GM18519 (cell line): Measurements from ENCODE around the gene ADGRG3.
"Not testable (repeated sequence)": the region's sequence is repeated elsewhere in the genome, so short reads cannot be mapped to it uniquely, and the experiment has no call there.

Experiments used
- ATAC-seq: cut with Tn5 transposase; IDR thresholded peaks from one replicate; pipeline ENCODE4 v1.9.1; 2021; ENCODE audit warnings: mild to moderate bottlenecking, moderate library complexity; ENCODE audit not compliant: unreplicated experiment, low FRiP score

The ADGRG3 gene

DNA sequence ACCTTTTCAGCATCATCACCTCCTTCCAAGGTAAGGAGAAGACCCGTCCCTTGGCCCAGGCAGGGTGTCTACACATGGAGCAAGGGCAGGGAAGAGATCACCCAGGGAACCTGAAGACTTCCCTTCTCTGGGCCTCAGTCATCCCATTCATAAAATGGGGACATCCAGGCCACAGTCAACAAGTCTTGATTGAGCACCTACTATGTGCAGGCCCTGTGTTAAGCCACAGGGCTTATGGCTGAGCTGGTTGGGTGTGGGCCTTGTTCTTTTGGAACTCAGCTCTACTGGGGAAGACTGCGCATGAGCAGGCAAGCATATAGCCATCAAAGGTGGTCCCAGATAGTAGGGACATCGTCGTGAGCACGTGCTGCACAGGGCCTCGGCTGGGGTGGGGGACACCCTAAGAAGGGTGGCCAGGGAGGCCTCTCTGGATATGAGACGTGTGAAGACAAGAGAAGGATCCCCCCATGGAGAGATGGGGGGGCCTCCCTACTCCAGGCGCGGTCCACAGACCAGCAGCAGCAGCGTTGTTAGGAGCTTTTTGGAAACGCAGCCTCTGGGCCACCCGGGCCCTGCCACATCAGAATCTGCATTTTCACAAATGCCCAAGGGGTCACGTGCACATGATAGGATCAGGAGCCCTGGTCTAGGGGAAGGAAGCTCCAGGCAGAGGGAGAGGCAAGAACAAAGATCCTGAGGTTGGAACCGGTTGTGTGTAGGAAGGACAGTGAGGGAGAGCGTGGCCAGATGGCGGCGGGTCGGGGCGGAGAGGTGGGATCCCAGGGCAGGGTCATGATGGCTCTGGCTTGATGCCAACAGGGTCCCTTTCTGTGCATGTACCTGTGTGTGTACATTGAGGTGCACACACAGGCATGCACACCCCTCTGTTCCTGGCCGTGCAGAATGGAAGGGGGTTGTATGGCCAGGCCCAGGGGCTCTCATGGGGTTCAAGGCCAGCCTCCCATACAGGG, 5.9 kb upstream of the ADGRG3 start:
- ATAC-seq = no peak

- ATAC-seq = no peak
These were observed 4.7 kb upstream of the ADGRG3 start for GRCh38 chr16:57663436-57663835.

GRCh38 chr16:57663917-57664661, 4.0 kb upstream of the ADGRG3 start:
- ATAC-seq = no peak

- no peak for ATAC-seq
These were observed 3.5 kb upstream of the ADGRG3 start for GRCh38 chr16:57664662-57665025.

DNA sequence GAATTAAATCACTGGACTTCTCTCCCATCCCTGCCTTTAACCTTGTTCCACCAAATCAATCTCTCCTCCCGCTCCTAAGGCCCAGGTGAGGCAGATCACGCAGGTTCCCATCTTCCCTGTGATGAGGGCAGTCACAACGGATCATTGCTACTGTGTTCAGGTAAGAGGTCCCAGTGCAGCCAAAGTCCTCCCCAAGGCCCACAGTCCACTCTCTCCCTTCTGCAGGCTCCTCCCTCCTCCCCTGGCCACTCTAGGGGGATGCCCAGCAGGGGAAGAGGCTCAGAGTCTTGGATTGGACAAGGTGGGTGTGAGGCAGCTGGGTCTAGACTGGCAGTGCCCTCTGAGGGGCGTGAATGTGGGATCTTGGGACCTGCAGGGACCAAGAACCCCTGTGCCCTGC, 2.6 kb upstream of the ADGRG3 start:
- ATAC-seq = no peak

DNA sequence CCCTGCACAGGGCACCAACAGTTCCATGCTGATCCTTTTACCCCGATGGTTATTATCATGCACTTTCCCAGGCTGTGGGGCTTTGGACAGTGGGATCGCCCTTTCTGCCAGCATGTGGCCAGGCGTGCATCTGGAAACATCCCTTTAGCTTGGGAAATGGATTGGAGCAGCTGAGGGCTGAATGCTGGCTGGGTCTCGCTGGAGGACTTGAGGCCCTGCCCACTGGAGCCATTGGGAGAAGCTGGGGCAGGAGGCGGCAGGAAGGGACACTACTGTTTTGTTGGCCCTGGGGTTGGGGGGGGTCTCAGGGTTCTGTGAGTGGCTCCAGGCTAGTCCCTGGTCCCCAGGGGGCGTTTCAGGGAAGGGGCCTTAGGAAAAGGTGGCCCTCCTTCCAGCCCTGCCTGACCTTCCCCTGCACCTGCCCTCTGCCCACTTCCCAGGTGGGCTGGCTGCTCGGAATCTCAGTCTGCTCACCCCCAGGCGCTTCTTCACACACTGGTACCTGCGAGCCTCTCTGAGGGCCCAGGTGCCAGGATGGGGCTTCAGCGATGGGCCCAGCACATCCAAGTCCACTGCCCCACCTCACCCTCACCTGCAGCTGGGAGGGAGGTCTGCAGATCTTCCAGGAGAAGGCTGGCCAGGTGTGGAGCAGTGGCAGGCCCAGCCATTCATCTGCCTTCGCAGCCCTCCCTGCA, 1.6 kb upstream of the ADGRG3 start:
- ATAC-seq = no peak

GRCh38 chr16:57667048-57667525, 1.0 kb upstream of the ADGRG3 start:
- ATAC-seq = no peak

DNA sequence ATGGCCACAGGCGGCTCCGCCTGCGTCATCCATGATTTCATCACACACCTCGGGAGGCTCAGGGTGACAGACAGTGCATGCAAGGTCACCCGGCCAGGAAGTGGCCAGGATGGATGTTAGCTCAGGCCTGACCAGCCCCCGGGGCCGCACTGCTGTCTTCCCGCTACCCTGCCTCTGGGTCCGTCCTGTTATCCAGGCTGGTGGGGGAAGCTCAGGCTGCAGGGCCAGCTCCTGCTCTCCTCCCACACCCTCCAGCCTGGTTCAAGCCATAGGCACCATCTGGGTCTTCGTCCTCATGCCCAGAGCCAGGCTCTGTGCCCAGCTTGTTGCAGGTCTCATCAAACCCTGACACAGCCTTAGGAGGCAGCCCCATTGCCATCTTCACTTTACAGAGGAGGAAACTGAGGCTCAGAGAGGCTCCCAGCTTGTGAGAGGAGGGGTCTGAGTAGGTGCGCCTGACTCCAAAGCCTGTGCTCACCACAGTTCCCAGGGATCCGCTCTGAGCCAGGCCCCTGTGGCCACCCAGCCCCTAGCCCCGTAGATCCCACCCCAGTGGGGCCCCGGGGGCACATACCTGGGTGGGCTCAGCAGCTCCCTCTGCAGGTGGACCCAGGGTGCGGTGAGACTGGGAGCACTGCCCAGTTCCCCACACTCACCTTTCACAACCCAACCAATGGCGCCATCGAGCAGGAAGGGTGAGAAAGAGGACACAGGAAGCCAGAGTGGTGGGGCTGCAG, 412 bp upstream of the ADGRG3 start:
- ATAC-seq = no peak

- ATAC-seq = no peak
These were observed 747 bp downstream of the ADGRG3 start for GRCh38 chr16:57668630-57669475.

GRCh38 chr16:57669476-57670162, 1.5 kb downstream of the ADGRG3 start:
- ATAC-seq = no peak

DNA sequence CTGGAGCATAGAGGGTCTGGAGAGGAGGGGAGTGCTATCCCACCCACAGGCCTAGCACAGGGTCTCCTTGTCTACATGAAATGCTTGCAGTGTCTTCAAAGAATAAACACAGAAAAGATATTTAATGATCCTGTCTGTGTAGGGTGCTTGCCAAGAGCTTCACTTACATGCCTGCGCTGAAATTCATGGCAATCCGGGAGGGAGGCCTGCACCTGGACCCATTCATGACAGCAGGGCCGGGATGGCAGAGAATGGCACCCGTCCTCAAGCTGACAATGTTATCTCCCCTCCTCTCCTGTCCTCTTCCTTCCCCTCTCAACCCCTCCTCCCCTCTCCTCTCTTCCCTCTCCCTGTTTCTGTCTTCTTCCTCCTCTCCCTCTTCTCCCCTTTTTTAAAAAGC, 2.1 kb downstream of the ADGRG3 start:
- no peak for ATAC-seq

GRCh38 chr16:57671451-57671850, 3.3 kb downstream of the ADGRG3 start:
- ATAC-seq = not testable (repeated sequence)

GRCh38 chr16:57672416-57672815, 4.3 kb downstream of the ADGRG3 start:
- no peak for ATAC-seq

DNA sequence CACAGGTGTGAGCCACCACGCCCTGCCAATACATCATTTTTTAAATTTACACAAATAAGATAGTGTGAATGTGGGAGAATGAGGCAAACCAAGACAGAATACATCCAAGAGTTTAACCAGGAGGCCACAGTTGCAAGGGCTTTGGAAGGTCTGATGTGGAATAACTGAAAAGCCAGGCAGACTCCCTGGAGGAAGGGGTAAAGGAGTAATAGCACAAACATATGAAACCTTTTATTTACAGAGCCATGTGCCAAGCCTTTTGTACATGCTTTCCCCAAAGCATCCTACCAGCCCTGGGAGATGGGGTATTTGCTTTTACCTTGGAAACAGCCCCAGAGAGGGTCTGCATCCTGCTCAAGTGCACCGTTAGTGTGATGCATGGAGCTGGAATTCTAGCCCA, 4.7 kb downstream of the ADGRG3 start:
- no peak for ATAC-seq

GRCh38 chr16:57675741-57676551, 7.8 kb downstream of the ADGRG3 start:
- no peak for ATAC-seq

DNA sequence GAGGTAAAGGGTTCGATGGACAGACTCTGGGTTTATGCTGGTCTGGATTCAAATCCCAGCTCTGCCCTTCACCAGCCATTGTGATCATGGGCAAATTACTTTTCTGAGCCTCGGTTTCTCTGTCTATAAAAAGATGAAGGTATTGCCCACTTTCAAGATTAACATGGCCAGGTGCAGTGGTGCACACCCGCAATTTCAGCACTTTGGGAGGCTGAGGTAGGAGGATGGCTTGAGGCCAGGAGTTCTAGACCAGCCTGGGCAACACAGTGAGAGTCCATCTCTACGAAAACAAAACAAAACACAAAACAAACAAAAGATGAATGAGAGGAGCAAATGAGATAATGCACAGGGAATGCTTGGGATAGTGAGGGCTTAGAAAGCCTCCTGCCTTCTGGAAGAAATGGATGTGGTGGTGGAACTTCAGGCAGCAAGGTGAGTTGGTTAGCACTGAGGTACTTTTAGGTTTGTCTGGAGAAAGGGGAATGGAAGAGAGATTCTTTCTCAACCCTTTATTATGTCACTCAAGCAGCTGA, 8.5 kb downstream of the ADGRG3 start:
- ATAC-seq = no peak

DNA sequence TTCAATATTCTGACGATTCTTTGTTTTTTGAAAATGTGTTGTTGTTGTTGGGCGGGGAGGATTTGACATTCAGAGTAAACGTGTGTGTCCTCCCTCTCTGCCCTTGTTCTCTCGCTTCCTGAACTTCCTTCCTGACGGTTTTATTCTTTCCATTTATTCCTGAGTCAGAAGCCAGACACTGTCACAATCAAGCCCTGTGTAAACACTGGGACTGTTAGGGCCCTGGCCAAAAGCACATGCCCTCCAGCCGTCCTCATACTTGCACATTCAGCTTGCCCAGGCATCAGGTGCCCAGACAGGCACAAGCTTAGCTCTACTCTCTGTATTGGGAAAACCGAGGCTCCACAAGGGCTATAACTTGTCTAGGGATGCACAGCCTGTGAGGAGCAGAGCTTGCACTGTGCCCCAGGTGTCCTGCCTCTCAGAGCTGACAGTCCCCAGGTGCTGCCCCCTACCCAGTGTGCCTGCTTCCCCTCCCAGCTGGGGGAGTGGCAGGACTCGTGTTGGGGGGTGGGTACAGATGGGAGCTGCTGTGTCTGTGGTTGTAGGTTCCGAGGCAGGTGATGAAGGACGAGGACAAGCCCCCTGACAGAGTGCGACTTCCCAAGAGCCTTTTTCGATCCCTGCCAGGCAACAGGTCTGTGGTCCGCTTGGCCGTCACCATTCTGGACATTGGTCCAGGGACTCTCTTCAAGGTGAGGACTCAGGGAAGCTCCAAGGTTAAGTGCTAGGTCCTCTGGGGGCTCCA, 9.7 kb downstream of the ADGRG3 start:
- no peak for ATAC-seq
